H9 (cell line): Measurements from ENCODE around the gene ARID2. TPM values are rescaled to one million over a fixed set of nuclear protein-coding genes. Genes with fewer than 3 reads are reported as not detected.

Source experiments
- DNase-seq: peaks from one replicate; pipeline ENCODE4 v3.0.0-alpha.2; 2017
- H2AFZ ChIP-seq: one replicate; pipeline ENCODE4 v1.6.1; 2013; ENCODE audit warnings: mild to moderate bottlenecking, low read length, control low read depth, moderate library complexity
- H2AK5ac ChIP-seq: 2 replicates; pipeline ENCODE4 v1.6.1; 2013; ENCODE audit warnings: low read length, control low read depth, mixed read lengths; ENCODE audit not compliant: insufficient read length
- H2BK120ac ChIP-seq: one replicate; pipeline ENCODE4 v1.6.1; 2013; ENCODE audit warnings: low read depth, mild to moderate bottlenecking, low read length, control low read depth, inconsistent platforms; ENCODE audit not compliant: poor library complexity, severe bottlenecking
- H2BK12ac ChIP-seq: 2 replicates; pipeline ENCODE4 v1.6.1; 2013; ENCODE audit warnings: low read length, control low read depth, mixed read lengths, low read depth; ENCODE audit not compliant: insufficient read length
- H2BK15ac ChIP-seq: 2 replicates; pipeline ENCODE4 v1.6.1; 2013; ENCODE audit warnings: low read depth, low read length, control low read depth
- H2BK20ac ChIP-seq: one replicate; pipeline ENCODE4 v1.6.1; 2013; ENCODE audit warnings: low read depth, mild to moderate bottlenecking, low read length, control low read depth, inconsistent platforms; ENCODE audit not compliant: poor library complexity, severe bottlenecking
- H2BK5ac ChIP-seq: 2 replicates; pipeline ENCODE4 v1.6.1; 2013; ENCODE audit warnings: low read length, control low read depth, mixed read lengths; ENCODE audit not compliant: insufficient read length
- H3K14ac ChIP-seq: 2 replicates; pipeline ENCODE4 v1.6.1; 2013; ENCODE audit warnings: low read length, control low read depth; ENCODE audit not compliant: insufficient read depth
- H3K18ac ChIP-seq: 2 replicates; pipeline ENCODE4 v1.6.1; 2013; ENCODE audit warnings: low read depth, mild to moderate bottlenecking, mixed read lengths, low read length, control low read depth; ENCODE audit not compliant: insufficient read length
- H3K23ac ChIP-seq: 2 replicates; pipeline ENCODE4 v1.6.1; 2013; ENCODE audit warnings: low read length, control low read depth, mixed read lengths, low read depth; ENCODE audit not compliant: insufficient read length
- H3K23me2 ChIP-seq: 2 replicates; pipeline ENCODE4 v1.6.1; 2013; ENCODE audit warnings: low read depth, mild to moderate bottlenecking, mixed read lengths, low read length, control low read depth; ENCODE audit not compliant: insufficient read length, poor library complexity, severe bottlenecking
- H3K27ac ChIP-seq: 2 replicates; pipeline ENCODE4 v1.5.1; 2013; ENCODE audit warnings: low read length, control low read depth, mixed read lengths, low read depth; ENCODE audit not compliant: insufficient read length
- H3K27me3 ChIP-seq: 2 replicates; pipeline ENCODE4 v1.6.1; 2013; ENCODE audit warnings: low read length, control low read depth, inconsistent platforms; ENCODE audit not compliant: insufficient read depth
- H3K4ac ChIP-seq: 2 replicates; pipeline ENCODE4 v1.6.1; 2013; ENCODE audit warnings: low read depth, mild to moderate bottlenecking, control low read depth, inconsistent platforms, low read length, moderate library complexity
- H3K4me1 ChIP-seq: 2 replicates; pipeline ENCODE4 v1.6.1; 2013; ENCODE audit warnings: low read length, control low read depth, inconsistent platforms; ENCODE audit not compliant: insufficient read depth
- H3K4me2 ChIP-seq: 2 replicates; pipeline ENCODE4 v1.6.1; 2013; ENCODE audit warnings: low read length, control low read depth, mixed read lengths; ENCODE audit not compliant: insufficient read length, insufficient read depth
- H3K56ac ChIP-seq: 2 replicates; pipeline ENCODE4 v1.6.1; 2013; ENCODE audit warnings: low read depth, mild to moderate bottlenecking, mixed read lengths, low read length, control low read depth; ENCODE audit not compliant: insufficient read length
- H3K79me1 ChIP-seq: 2 replicates; pipeline ENCODE4 v1.6.1; 2013; ENCODE audit warnings: low read depth, mild to moderate bottlenecking, moderate library complexity, low read length, control low read depth, inconsistent platforms; ENCODE audit not compliant: insufficient read depth, poor library complexity, severe bottlenecking
- H3K79me2 ChIP-seq: 2 replicates; pipeline ENCODE4 v1.6.1; 2013; ENCODE audit warnings: low read length, control low read depth, inconsistent platforms; ENCODE audit not compliant: insufficient read depth
- H3K9ac ChIP-seq: 2 replicates; pipeline ENCODE4 v1.6.1; 2013; ENCODE audit warnings: low read length, control low read depth, mixed read lengths; ENCODE audit not compliant: insufficient read length; ENCODE audit errors: extremely low read depth
- H3K9me3 ChIP-seq: one replicate; pipeline ENCODE4 v1.6.1; 2013; ENCODE audit warnings: low read depth, low read length, inconsistent platforms; ENCODE audit not compliant: control insufficient read depth
- H3T11ph ChIP-seq: one replicate; pipeline ENCODE4 v1.6.1; 2013; ENCODE audit warnings: mild to moderate bottlenecking, low read length, control low read depth, inconsistent platforms
- H4K20me1 ChIP-seq: one replicate; pipeline ENCODE4 v1.6.1; 2013; ENCODE audit not compliant: control insufficient read depth, insufficient read length, insufficient read depth
- H4K5ac ChIP-seq: 2 replicates; pipeline ENCODE4 v1.6.1; 2013; ENCODE audit warnings: low read depth, mild to moderate bottlenecking, mixed read lengths, low read length, control low read depth; ENCODE audit not compliant: insufficient read length
- H4K8ac ChIP-seq: replicated peaks from 2 replicates; pipeline ENCODE4 v1.6.1; 2013; ENCODE audit warnings: low read length, control low read depth, mixed read lengths, low read depth; ENCODE audit not compliant: insufficient read length
- H4K91ac ChIP-seq: 2 replicates; pipeline ENCODE4 v1.6.1; 2013; ENCODE audit warnings: low read depth, mild to moderate bottlenecking, moderate library complexity, mixed read lengths, low read length, control low read depth; ENCODE audit not compliant: insufficient read length
- H3K27ac Mint-ChIP-seq, 3 experiments: 2 replicates in 2 of 3; 3 replicates in 1 of 3; pipeline ENCODE4 v1.8.0; 2020 to 2021; ENCODE audit warnings: mixed read lengths in 3 of 3, mild to moderate bottlenecking in 1 of 3, moderate library complexity in 1 of 3
- H3K27me3 Mint-ChIP-seq: 2 replicates; pipeline ENCODE4 v1.8.0; 2021; ENCODE audit warnings: low read depth, mild to moderate bottlenecking, moderate library complexity, mixed read lengths
- H3K36me3 Mint-ChIP-seq, 3 experiments: 2 replicates in 2 of 3; 3 replicates in 1 of 3; pipeline ENCODE4 v1.8.0; 2020 to 2021; ENCODE audit warnings: low read depth in 3 of 3, mixed read lengths in 3 of 3; ENCODE audit not compliant: insufficient read depth in 1 of 3
- H3K4me1 Mint-ChIP-seq, 2 experiments: 2 replicates each; pipeline ENCODE4 v1.8.0; 2020; ENCODE audit warnings: mixed read lengths in 2 of 2
- H3K4me3 Mint-ChIP-seq, 2 experiments: 2 replicates in 1 of 2; 3 replicates in 1 of 2; pipeline ENCODE4 v1.8.0; 2020 to 2021; ENCODE audit warnings: mild to moderate bottlenecking in 2 of 2, mixed read lengths in 2 of 2, moderate library complexity in 1 of 2
- H3K9me3 Mint-ChIP-seq, 2 experiments: 2 replicates in 1 of 2; 3 replicates in 1 of 2; pipeline ENCODE4 v1.8.0; 2020; ENCODE audit warnings: mild to moderate bottlenecking in 2 of 2, mixed read lengths in 2 of 2, moderate library complexity in 1 of 2
- WGBS: extraction: QIAGEN DNeasy Blood & Tissue Kit; methylation state at CpG from one replicate; pipeline ENCODE4 v1.1.7; 2013; ENCODE audit warnings: missing lambda C conversion rate, low lambda C conversion rate, mixed read lengths; ENCODE audit not compliant: insufficient read length; ENCODE audit errors: extremely low coverage; 5-methylcytosine and 5-hydroxymethylcytosine counted together
- total RNA-seq: library from RNA; stranded (reverse); gene quantifications from 2 replicates; pipeline ENCODE4 v1.2.1, GENCODE V29; 2021
- TF ChIP-seq, protein P1 (sequence below): fragments of 200-600 bp; sonication (generic); conservative IDR thresholded peaks from 3 replicates; pipeline ENCODE4 v1.8.0; 2021; ENCODE audit warnings: antibody characterized with exemption, mild to moderate bottlenecking

ARID2 gene
- total RNA-seq, 1 experiment from 2014 or later: 63.8 TPM

DNA sequence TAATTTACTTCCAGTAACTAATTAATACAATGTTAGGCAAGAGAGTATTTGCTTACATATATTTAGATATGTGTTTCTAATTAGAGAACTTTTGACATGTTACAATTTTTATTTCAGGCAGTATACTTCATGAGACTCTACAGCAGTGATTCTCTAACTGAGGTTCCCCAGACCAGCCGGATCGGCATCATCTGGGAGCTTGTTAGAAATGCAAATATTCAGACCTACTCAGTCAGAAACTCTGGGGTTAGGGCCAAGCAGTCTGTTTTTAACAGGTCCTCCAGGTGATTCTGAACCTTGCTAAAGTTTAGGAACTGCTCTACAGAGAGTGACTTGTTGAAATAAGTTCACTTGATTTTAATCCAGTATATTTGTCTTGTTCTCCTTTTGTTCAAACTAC, 46.5 kb downstream of the ARID2 start:
- no peak overlapping the region for H4K5ac ChIP-seq
- no peak overlapping the region for H3K56ac ChIP-seq
- no peak overlapping the region for H3K27ac ChIP-seq
- H2BK12ac ChIP-seq: no peak overlapping the region
- no peak overlapping the region for H2BK5ac ChIP-seq
- no peak overlapping the region for H3T11ph ChIP-seq
- no peak overlapping the region for H2AK5ac ChIP-seq
- no peak for DNase-seq
- no peaks in the 10 kb centered on the region for H3K4me1 ChIP-seq
- no peak overlapping the region for H3K4ac ChIP-seq
- H4K91ac ChIP-seq: no peak overlapping the region
- H3K23ac ChIP-seq: no peak overlapping the region
- H3K79me2 ChIP-seq: no peaks in the 10 kb centered on the region; the same call in 1 of the 2 replicates
- H3K4me2 ChIP-seq: no peak overlapping the region
- H3K79me1 ChIP-seq: peaks cover under 1% of the 10 kb centered on the region
- Mint-ChIP-seq H3K27ac (peak overlapping the region in 1 of 3 experiments; percentile 72; a peak in 1 of 7 replicates), H3K9me3 (no peaks in the 10 kb centered on the region), H3K27me3 (no peaks in the 10 kb centered on the region), H3K4me3 (no peak overlapping the region), H3K4me1 (peaks cover 24 to 27% of the 10 kb centered on the region in 2 experiments), H3K36me3 (no peaks in the 10 kb centered on the region)
- H4K8ac ChIP-seq: no peak overlapping the region
- H2AFZ ChIP-seq: no peak overlapping the region
- no peaks in the 10 kb centered on the region for H3K27me3 ChIP-seq
- H3K9me3 ChIP-seq: no peaks in the 10 kb centered on the region
- H2BK15ac ChIP-seq: no peak overlapping the region
- TF ChIP-seq, protein P1, sequence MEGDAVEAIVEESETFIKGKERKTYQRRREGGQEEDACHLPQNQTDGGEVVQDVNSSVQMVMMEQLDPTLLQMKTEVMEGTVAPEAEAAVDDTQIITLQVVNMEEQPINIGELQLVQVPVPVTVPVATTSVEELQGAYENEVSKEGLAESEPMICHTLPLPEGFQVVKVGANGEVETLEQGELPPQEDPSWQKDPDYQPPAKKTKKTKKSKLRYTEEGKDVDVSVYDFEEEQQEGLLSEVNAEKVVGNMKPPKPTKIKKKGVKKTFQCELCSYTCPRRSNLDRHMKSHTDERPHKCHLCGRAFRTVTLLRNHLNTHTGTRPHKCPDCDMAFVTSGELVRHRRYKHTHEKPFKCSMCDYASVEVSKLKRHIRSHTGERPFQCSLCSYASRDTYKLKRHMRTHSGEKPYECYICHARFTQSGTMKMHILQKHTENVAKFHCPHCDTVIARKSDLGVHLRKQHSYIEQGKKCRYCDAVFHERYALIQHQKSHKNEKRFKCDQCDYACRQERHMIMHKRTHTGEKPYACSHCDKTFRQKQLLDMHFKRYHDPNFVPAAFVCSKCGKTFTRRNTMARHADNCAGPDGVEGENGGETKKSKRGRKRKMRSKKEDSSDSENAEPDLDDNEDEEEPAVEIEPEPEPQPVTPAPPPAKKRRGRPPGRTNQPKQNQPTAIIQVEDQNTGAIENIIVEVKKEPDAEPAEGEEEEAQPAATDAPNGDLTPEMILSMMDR: no peak
- no peak overlapping the region for H2BK120ac ChIP-seq
- no peak overlapping the region for H3K14ac ChIP-seq
- H3K18ac ChIP-seq: no peak overlapping the region
- no peaks in the 10 kb centered on the region for H3K23me2 ChIP-seq
- H3K9ac ChIP-seq: no peak overlapping the region
- H2BK20ac ChIP-seq: no peak overlapping the region
- WGBS: no CpG with 5 or more reads among the region's 2 CpGs
- H4K20me1 ChIP-seq: no peaks in the 10 kb centered on the region
